GM19395 (cell line): Measurements from ENCODE around the gene SIRPB1.
"Not testable (repeated sequence)": the region's sequence is repeated elsewhere in the genome, so short reads cannot be mapped to it uniquely, and the experiment has no call there.

Experiments
- ATAC-seq: cut with Tn5 transposase; IDR thresholded peaks from one replicate; pipeline ENCODE4 v1.9.1; 2021; ENCODE audit warnings: mild to moderate bottlenecking, moderate library complexity; ENCODE audit not compliant: unreplicated experiment

Gene SIRPB1

DNA sequence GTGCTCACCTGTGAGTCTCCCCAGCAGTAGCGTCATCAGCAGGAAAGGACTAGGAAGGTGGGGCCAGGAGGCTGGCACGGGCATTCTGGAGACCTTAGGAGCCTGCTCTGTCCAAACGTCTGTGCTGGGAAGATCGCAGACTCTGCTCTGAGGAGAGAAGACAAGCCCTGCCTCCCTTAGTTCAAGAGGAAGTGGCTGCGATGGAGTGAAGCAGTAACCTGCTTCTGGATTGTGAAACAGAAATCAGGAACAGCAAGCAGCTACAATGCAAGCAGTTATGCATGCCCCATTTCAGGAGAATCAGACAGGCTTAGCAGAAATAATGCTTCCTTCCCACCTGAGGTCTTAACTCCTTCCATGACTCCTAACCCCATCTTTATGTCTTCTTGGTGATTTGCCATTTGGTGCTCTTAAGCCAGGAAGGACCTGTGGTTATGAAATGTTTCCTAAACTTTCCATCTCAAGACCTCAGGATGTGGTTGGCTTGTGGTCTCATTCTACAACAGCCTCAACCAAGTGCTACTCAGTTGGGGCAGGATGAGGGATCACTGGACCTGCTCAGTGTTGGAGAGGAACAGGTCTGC, at the start of gene SIRPB1:
SIRPB1 (minus strand) TSS at position 149 of the 584 bp plus-strand sequence; CDS start at position 84, 65 bp downstream.
- ATAC-seq = no peak

DNA sequence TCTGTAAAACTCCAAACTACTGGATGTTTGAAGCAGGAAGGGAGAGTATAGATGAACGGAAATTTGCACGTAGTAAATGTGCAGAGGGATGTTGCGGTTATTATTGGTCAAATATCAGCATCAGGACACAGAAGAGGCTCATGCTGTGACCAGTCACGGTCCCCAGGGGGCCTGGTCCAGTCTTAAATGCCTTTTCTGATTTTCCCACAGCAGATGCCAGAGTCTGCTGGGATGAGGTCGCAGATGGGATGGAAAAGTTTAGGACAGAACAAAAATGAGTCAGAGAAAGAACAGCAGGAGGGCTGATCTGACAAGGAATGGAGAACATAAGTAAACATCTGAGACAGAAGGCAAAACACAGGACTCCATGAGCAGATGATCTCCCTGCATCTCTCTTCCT, 49.5 kb upstream of the SIRPB1 start:
- no peak for ATAC-seq

DNA sequence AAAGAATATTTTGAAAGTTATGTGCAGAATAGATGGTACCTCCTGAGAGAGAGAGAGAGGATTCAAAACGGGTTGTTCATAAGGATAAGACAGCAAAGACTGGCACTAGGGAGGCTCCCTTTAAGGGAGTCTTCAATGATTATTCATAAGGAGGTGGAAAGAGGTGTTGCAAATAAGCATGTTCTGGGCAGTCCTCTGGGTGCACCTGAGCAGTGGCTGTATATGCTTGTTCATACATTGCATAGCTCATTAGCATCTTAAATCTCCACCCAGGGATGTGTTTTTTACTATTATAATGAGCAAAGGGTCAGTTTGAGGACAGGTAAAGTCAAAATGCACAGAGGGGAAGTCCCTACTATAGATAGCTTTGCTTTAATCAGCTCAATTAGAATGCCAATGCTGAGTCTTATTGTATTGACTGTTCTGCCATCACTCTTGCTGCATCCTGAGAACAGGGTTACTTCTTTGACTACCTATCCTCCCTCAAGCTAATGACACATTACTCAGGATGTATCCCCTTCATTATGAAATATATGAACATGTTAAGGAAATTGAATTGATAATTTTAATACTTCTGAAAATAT, 47.8 kb upstream of the SIRPB1 start:
- no peak for ATAC-seq

DNA sequence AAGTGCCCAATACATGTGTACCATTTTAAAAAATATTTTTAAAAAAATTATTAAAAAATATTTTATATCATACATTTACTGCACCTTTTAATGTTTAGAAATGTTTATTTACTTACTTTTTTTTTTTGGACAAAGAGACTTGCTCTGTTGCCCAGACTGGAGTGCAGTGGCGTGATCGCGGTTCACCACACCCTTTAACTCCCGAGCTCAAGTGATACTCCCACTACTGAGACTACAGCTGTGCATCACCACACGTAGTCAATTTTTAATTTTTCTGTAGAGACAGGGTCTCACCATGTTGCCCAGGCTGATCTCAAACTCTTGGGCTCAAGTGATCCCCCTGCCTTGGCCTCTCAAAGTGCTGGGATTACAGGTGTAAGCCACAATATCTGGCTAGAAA, 47.0 kb upstream of the SIRPB1 start:
- ATAC-seq = no peak

DNA sequence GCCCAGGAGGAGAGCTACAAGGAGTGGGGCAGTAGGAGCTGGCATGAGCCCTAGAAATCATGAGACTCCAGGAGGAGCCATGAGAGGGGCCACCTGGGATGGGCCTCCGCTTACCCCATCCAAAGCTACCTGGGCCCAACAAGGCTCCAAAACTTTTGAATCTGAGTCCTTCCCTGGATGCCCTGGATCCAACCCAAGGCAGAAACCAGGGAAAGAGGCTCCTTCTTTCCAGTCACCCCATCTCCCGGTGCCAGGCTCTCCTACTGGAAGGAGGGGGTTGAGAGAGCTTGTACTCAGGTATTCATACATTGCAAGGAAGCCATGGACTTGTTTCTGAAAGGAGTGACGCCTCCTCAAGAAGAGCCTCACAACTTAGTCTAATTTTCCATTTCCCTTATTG, 45.5 kb upstream of the SIRPB1 start:
- no peak for ATAC-seq

DNA sequence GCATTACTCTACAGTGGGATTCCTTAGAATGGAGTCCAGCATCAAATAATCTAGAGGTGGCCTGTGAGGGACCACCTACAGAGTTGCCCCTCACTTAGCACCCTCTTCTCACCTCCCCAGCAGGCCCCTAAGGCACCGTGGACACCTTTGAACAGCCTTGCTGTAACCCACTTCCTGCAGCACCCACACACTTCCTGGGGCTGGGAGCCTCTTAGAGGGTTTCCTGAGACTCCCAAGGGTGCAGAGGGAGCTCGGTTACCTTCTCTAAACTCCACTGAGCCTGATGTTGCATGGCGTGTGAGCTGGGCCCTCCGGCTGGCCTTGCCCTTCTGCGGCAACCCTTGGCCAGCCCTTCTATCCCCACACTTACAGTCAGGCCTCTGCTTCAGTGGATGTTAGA, 45.1 kb upstream of the SIRPB1 start:
- ATAC-seq = no peak

DNA sequence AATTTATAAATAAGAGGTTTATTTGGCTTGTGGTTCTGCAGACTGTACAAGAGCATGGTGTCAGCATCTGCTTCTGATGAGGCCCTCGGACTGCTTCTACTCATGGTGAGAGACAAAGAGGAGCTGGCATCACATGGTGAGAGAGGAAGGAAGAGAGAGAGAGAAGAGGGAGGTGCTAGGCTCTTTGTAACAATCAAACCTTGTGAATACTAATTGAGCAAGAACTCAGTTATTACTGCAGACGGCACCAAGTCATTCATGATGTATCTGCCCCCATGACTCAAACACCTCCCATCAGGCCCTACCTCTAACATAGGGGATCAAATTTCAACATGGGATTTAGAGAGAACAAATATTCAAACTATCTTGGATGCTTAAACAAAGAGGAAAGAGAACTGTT, 44.1 kb upstream of the SIRPB1 start:
- ATAC-seq = no peak

DNA sequence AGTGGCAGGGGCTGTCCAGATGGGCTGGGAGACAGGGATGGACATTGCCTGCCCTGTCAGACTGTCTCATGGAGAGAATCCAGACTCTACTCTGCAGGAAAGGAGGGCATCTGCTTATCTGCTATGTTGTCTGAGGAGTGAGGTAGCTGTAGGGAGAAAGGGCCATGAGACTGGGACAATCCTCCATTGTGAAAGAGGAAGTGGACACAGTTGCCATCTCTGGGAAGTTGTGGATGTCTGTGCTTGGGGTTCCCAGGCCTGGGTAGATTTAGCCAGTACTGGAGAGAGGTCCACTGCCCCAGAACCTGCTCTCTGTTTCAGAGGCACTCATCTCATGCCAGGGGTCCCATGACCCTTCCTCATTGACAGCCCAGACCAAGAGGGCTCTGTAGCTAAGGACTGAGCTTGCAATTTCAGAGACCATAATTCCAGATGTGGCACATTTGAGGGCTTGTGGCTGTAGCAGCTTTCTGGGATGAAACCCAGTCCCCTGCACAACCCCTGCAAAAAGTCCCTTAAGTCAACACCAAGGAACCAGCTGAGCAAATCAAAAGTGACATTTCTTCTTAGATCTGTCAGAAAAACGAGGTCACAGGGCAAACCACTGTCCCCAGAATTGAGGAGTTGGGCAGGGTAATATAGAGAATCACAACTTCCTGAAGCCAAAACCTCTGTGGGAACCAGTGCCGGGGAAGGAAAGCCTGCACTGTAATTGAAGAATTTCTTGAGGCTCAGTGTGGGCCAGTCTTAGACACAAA, 41.9 kb upstream of the SIRPB1 start:
- no peak for ATAC-seq

DNA sequence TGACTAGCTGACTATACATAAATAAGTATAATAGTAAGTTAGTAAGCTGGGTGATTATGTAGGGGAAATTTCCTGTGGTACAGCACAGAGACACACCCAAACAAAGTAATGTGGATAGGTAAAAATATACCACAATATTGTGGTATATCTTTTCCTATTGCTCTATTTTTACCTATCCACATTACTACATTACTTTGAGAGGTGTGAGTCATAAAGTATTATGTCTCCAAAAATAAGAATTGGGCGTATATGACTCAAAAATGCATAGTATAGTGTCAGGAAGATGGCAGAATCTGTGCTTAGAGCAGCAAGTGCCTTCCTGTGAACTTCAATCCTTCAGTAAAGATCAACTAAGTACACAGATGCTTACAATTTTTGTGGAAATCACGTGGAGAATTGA, 40.4 kb upstream of the SIRPB1 start:
- no peak for ATAC-seq

DNA sequence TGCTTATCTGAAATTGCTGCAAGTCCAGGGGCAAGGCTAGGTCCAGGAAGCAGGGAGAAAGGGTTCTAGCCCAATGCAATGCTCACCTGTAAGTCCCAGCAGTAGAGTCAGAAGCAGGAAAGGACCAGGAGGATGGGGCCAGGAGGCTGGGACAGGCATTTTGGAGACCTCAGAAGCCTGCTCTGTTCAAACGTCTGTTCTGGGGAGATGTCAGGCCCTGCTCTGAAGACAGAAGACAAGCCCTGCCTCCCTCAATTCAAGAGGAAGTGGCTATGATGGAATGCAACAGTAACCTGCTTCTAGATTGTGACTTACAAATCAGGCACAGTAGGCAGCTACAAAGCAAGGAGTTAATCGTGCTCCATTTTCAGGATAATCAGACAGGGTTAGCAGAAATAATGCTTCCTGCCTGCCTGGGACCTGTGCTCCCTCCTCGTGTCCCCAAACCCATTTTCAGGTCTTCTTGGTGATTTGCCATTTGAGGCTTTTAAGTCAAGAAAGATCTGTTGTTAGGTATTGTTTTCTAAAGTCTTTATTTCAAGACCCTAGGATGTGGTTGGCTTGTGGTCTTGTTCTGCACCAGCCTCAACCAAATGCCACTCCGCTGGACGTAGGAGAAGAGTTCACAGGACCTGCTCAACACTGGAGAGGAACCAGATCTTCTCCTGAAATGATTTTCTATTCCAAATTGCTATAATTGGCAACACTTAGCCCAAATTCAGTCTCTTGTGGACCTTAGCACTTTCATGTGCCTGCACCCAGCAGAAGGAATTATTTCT, 37.9 kb upstream of the SIRPB1 start, which contains the start of gene SIRPG:
SIRPG (minus strand) TSS at position 224 of the 779 bp plus-strand sequence; CDS start at position 159, 65 bp downstream.
- ATAC-seq = no peak

DNA sequence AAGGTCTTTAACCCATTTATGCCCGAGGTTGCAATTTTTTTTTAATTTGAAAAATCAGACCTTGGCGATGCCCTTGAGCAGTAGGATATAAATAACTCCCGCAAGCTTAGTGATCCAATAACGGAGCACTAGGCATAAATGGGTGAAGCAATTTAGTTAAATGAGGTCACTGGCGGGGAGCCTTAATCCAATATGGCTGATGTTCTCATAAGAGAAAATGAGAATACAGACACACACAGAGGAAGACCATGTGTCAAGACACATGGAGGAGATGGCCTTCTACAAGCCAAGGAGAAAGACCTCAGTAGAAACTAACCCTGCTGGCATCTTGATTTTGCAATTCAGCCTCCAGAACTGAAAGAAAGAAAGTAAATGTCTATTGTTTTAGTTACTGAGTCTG, 37.0 kb upstream of the SIRPB1 start:
- no peak for ATAC-seq

DNA sequence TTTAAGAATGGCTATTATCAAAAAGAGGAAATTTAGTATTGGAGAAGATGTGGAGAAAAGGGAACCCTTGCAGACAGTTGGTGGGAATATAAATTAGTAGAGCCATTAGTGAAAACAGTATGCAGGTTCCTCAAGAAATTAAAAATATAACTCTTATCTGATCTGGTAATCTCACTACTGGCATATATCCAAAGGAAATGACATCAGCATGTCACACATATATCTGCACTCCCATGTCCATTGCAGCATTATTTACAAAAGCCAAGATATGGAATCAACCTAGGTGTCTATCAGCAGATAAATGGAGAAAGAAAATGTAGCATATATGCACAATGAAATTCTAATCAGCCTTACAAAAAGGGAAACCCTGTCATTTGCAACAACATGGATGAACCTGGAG, 35.2 kb upstream of the SIRPB1 start:
- ATAC-seq = no peak

DNA sequence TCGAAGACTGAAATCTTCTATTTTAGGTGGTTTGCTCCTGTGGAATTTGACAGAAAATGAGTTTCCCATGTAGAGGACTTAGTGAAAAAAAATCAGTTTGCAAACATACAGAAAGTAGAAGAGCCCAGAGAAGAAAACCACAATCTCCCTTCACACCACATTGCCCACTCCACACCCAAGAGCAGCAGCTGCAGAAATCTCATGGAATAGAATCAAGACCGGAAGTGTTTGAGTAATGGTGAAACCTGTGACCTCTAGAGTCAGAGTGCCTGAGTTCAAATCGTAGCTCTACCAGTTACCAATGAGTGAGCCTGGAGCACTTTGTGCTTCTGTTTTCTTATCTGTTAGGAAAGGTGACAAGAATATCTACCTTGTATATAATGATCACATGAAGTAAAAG, 33.2 kb upstream of the SIRPB1 start:
- ATAC-seq = no peak

DNA sequence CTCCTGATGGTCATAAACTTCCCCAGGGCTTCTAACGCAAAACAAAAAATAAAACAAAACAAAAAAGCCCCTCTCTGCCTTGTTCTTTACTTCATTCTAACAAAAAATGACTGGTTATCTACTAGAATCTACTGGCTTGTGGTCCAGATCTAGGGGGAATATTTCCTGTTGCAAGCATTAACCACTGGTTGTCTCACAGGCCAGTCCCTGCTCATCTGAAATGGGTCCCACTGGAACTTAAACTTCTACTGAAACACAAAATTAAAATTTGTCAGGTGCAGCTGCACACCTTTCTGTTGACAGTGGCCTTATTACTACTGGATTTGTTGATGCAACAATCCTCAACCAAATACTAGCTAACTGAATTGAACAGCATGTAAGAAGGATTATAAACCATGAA, 32.3 kb upstream of the SIRPB1 start:
- no peak for ATAC-seq

DNA sequence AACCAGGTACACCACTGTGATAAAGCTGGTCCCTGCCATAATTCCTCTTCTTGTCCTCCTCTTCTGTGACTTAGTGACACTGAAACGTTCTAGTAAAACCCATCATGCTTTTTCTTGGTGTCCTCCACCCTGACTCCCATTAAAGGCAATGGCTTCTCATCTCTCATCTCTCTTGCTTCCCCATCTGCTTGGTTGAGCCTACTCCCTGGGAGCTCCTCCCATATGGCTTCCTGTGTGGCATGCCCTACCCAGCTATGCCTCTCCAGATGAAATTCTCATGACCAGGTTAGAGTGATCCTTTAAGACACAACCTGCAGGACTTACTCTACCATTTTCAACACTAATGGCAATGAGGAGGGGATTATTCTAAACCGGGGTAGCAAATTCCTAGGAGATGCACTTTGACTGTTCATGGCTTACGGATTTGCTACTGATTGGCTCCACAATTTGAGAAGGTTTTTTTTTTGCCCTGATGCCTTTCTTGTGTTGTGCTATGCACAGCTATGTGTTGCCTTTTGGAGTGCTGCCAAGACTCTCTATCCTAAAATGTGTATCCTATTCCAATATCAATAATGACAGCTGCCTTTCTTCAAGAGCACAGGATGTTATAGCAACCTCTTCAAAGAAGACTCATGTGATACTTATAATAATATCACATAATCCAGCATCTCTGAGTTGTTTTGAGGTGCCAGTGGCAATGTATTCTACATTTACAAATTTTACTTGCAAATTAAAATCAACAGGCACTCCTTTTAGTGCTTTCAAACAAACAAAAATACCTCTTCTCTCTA, 31.7 kb upstream of the SIRPB1 start:
- ATAC-seq = no peak

DNA sequence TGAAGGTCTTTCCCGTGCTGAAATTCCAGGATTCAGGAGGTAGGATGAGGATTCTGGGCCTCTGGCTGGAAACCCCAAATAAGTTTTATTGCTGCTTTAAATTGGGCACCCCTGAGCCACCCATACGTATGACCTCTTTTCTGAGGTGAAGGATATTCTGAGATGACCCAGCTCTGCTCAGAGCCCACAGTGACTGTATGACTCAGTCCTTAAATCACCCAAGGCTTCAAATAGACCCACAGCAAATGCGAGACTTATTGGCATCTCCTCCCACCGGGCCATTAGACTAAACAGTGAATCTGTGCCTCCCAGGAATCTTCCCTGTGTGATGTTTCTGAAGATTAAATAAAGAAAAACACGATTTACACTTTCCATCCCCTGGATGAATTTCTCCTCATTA, 28.3 kb upstream of the SIRPB1 start:
- no peak for ATAC-seq

DNA sequence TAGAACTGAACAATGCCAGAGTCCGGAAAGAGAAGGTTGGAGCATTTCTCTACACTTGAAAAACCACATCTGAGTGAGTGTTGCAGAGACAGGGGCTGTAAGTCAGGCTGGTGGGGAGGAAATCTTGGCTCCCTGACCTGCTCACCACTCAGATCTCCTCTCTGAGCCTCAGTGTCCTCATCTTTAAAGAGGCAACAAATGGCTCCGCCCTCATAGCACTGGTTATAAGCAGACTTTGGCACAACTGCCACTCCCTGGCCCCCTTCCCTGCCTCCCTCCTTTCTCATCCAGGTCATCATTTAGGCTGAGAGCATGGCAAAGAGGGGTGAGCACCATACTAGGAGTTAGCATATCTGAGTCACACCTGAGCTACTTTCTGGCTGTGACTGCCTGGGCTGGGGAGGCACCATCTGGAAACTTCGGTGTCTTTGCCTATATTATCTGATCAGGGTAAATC, 27.2 kb upstream of the SIRPB1 start:
- no peak for ATAC-seq

DNA sequence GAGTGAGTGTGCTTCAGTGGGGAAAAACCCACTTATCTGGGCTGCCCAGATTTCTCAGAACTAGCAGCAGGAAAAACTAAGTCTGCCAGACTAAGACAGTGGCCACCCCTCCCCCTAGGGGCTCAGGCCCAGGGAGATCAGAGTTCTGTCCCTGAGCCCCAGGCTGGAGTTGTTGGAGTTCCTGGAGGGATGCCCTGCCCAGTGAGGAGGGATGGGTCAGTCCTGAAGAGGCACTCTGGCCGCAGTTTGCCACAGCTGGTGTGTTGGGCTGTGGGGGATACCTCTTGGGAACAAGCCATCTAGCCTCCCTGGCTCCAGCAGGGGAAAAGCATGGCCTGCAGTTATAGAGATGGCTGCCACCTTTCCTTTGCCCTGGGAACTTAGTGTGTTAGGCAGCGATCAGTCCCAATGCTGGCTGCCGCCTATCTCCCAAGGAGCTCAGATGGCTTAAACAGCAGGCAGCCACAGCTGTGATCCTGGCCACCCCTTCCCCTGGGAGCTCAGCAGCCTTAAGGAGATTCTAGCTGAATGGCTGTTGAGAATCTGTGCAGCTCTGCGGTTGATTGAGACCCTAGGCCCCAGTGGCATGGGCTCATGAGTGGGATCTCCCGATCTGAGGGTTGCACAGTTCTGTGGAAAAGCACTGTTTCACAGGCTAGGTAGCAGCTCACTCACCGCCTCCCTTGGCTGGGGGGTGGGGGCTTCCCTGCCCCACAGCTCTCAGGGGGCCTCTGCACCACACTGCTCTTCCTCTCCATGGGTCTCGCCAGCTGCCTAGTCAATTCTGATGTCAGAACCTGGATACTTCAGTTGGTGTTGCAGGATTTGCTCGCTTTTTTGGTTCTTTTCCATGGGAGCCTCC, 24.5 kb upstream of the SIRPB1 start:
- no peak for ATAC-seq

DNA sequence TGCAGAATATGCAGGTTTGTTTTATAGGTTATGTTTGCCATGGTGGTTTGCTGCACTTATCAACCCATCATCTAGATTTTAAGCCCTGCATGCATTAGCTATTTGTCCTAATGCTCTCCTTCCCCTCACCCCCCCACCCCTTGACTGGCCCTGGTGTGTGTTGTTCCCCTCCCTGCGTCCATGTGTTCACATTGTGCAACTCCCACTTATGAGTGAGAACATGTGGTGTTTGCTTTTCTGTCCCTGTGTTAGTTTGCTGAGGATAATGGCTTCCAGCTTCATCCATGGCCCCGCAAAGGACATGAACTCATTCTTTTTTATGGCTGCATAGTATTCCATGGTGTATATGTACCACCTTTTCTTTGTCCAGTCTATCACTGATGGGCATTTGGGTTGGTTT, 18.8 kb upstream of the SIRPB1 start:
- not testable (repeated sequence) for ATAC-seq

DNA sequence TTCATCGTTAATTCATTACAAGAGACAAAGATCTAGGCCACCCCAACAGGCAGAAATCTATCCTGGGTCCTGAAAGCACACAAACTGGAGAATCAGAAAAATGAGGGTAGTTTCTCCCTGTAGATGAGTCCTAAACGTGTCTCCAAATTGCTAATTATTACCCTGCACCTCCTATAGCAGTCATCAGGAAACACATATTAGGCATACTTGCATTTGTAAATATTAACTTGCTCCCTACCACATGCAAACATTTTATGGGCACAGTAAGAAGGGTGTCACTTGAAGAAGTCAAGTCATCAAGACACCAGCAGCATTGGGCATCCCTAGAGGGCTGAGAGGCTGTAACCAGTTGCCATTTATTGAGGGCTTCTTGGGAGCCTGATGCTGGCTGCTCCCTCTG, 17.9 kb upstream of the SIRPB1 start:
- ATAC-seq = no peak
